NCI-H2081 (cell line): ENCODE data around the gene GZMM.

Experiments used
- DNase-seq, 2 experiments: peaks; one replicate each; lab custom pipeline; 2025; lab: John Stamatoyannopoulos, UW

The GZMM gene

DNA sequence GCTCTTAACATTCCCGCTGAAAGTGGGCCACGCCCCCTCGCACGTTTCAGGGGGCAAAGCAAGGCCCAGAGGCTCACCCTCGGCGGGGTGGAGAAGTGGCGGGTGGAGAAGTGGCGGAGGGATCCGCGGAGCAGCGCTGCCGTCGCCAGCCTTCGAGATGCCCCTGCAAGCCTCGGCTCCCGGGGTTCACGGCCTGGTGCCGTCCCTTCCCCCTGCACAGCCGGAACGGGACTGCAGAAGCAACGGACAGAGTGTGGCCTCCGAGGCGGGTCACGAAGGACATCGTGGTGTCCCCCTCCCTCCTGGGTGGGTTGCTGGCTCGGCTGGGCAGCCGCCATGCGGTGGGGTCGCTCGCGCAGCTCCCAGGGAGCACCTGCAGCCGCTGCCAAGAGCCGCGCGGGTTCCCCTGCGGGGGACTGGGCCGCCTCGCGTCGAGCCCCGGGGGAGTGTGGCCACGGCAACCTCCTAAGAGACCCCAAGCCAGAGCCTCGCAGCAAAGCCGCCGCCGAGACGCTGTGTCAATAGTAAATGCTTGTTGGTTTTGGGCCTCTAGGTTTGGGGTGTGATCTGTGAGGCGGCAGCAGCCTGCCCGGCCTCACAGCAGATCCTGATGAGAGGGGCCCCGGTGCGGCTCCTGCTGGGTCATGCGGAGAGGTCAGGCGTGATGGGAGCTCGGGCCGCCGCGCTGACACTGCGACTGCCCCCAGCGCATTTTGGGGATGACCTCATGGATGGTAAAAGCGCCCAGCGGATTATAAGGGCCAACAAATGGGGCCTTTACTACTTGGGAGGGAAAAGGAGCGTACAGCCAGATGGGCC, 31.1 kb upstream of the GZMM start:
- no peak for DNase-seq

- DNase-seq, result no peak
Measured at GRCh38 chr19:513368-514165, 30.3 kb upstream of the GZMM start.

DNA sequence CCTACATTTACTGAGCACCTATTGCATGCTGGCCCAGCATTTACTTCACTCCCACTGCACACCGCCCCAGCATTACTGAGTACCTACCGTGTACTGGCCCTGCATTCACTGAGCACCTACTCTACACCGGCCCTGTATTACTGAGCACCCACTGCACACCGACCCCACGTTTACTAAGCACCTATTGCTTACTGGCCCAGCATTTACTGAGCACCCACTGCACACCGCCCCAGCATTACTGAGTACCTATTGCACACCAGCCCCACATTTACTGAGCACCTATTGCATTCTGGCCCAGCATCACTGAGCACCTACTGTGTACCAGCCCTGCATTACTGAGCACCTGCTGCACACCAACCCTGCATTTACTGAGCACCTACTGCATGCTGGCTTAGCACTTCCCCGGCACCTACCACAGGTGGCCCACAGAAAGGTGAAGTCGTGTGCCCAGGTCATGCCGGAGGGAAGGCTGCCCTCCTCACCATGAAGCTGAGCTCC, 29.6 kb upstream of the GZMM start:
- DNase-seq, result no peak

GRCh38 chr19:517721-518597, 25.9 kb upstream of the GZMM start:
- DNase-seq, result no peak

DNA sequence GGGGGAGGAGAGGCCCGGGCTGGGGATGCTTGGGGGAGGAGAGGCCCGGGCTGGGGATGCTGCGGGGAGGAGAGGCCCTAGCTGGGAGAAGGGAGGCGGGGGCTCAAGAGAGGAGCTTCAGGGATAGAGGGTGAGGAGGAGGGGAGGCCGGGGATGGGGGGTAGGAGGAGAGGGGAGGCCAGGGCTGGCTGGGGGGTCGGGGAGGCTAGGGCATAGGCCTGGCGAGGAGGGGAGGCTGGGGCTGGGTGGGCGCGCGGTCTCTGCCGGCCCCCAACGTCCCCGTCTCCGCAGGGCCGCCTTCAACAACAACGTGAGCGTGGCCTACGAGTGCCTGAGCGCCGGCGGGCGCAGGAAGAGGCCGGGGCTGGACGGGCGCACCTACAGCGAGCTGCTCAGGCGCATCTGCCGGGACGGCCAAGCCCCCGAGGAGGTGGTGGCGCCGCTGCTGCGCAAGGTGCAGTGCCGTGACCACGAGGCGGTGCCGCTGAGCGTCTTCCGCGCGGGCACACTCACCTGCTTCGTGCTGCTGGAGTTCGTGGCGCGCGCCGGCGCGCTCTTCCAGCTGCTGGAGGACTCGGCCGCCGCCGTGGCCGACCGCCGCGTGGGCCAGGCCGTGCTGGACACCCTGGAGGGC, 25.1 kb upstream of the GZMM start:
- no peak for DNase-seq

- no peak for DNase-seq
Measured at GRCh38 chr19:519449-519865, 24.4 kb upstream of the GZMM start.

- DNase-seq, result no peak
Measured at GRCh38 chr19:522726-523125, 21.1 kb upstream of the GZMM start.

DNA sequence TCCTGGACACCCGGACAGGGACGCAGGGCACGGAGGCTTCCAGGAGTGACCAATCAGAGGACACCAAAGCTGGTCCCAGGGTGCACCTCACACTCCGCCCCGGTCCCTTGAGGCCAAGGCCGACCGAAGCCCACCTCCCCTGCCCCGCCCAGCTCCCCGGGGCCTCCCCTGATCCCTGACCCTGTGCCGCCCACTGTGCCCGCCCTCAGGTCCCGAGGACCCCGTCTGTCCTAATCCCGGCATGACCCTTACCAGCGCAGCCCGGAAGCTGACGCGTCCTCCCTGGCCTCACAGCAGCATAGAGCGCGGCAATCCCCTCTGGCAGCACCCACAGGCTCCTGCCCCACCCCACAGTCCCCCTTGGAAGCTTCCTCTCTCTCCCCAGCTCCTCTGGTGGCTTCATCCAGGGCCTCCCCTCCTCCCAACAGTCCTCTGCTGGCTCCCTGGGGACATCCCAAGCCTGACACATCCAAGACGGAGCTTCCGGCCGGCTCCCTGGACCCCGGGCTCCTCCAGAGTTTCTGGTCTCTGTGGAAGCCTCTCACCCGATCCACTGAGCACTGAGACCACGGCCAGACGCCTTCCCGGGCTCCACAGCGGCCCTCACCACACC, 19.7 kb upstream of the GZMM start:
- no peak for DNase-seq

DNA sequence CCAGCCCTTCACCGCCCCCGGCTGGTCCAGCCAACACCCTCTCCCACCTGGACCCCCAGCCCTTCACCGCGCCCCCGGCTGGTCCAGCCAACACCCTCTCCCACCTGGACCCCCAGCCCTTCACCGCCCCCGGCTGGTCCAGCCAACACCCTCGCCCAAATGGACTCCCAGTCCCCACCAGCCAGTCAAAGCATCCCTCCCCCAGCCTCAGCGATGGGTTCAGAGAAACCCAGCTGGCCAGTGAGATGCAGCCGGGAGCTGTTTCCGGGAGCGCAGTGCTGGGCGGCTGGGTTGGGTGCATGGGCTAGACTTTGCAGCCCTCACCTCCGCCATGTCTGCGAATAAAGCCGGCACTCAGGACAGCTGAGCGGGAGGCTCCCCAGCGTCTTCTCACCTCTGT, 18.8 kb upstream of the GZMM start:
- DNase-seq, result no peak

GRCh38 chr19:525857-526419, 17.9 kb upstream of the GZMM start:
- DNase-seq, result no peak

- no peak for DNase-seq
Measured at GRCh38 chr19:530134-531008, 13.5 kb upstream of the GZMM start.

DNA sequence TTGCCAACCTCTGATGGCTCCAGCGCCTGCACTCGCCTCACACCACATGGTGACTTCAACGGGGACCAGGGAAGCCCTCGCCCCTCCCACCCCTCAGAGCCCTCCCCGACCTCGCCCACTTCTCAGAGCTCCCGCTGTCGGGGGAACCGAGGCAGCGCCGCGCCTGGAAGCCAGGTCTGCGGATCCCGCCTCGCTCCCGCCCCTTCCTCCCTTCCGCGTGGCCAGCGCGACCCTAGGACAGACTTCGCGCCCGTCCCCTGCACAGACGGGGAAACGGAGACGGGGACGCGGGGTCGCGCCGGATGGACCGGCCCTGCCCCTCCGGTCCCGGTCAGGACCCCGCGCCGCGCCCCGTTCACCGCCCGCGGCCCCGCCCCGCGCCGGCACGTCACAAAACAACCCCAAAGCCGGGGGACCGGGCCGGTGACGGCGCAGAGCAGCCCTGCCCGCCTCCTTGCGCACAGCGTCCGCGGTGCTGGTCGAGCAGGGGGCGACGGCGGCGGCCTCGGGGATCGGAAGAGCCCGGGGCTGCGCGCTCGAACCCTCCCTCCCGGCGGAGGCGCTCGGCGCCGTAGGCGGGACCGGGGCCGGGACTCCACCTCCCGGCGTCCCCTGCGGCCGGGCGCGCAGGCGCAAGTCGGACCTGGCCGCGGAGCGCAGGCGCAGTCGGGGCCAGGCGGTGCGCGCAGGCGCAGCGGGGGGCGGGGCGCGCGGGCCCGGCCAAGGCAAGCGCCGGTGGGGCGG, 12.7 kb upstream of the GZMM start:
- DNase-seq, result peak; percentile 81 to 83

GRCh38 chr19:531753-532560, 11.9 kb upstream of the GZMM start, which contains the start of gene CDC34:
Gene CDC34 (plus strand): TSS chr19:531760. CDS start chr19:531932, 172 bp downstream.
- no peak for DNase-seq

DNA sequence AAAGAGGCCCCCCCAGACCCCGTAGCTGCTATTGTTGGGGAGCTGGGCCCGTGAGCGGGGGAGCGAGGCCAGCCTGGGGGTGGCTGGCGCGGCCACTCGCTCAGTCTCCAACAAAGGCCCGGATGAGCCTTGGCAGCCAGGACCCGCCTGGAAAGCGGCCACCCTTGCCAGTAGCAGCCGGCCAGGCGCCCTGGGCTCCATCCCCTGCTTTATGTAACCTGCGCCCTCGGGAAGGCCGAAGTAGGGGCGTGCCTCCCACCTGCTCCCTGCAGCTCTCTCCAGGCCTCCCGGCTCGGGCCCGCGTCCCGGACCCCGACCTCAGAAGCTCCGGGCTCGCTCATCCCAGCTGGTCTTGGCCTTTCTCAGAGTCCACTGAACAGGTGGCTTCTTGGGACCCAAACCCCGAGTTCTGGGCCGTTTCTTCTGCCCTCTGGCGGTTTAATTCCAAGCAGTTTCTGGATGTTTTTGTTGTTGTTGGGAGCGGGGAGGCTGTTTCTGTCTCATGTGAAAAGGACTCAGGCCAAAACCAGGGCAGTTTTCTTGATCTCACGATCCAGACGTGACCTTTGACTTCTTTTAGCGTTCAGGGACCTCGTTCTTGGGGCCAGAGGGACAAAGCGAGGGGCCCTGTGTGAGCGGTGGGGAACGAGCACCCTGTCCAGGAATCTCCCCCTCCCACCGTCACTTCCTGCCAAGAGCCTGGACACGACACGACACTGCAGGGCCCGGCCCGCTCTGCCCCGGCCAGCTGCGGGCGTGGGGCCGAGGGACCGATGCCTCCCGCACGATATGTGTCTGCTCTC, 11.1 kb upstream of the GZMM start:
- peak in 1 of 2 experiments; percentile 67 for DNase-seq

- no peak for DNase-seq
Measured at GRCh38 chr19:533364-534058, 10.3 kb upstream of the GZMM start.

DNA sequence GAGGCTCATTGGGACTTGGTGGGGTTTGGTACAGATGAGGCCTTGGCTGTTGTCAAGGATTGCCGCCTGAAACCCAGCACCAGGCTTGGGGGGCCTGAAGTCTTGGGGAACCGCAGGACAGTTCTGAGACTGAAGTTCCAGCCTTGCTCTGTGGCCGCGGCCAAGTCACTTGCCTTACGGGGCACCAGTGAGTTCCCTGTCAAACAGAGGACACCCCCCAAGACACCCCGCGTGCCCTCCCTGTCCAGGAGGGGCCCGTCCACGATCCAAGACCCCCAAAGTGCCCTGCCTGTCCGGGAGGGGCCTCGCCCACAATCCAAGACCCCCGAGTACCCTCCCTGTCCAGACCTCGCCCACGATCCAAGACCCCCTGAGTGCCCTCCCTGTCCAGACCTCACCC, 9.8 kb upstream of the GZMM start:
- no peak for DNase-seq
